Rectal smooth muscle tissue (tissue), 1 donor: ENCODE results near the gene AP2M1.

Experiments
- H3K27ac ChIP-seq: one replicate; pipeline ENCODE4 v1.7.0; 2013; ENCODE audit warnings: low read depth, low read length, inconsistent platforms
- H3K27me3 ChIP-seq: one replicate; pipeline ENCODE4 v1.7.0; 2013; ENCODE audit warnings: low read length; ENCODE audit not compliant: control insufficient read depth, insufficient read depth
- H3K36me3 ChIP-seq: one replicate; pipeline ENCODE4 v1.7.0; 2013; ENCODE audit warnings: low read length; ENCODE audit not compliant: control insufficient read depth, insufficient read depth
- H3K4me1 ChIP-seq: one replicate; pipeline ENCODE4 v1.7.0; 2013; ENCODE audit warnings: low read length; ENCODE audit not compliant: control insufficient read depth, insufficient read depth
- H3K4me3 ChIP-seq: one replicate; pipeline ENCODE4 v1.7.0; 2013; ENCODE audit warnings: low read length
- H3K9ac ChIP-seq: one replicate; pipeline ENCODE4 v1.7.0; 2013; ENCODE audit warnings: low read length

AP2M1 gene

GRCh38 chr3:184223946-184224345 lies 49.3 kb downstream of the AP2M1 start:
- Histone ChIP-seq H3K4me3 (no peak overlapping the region), H3K36me3 (no peaks in the 10 kb centered on the region), H3K9ac (no peak overlapping the region), H3K4me1 (no peaks in the 10 kb centered on the region), H3K27me3 (peaks cover 6% of the 10 kb centered on the region), H3K27ac (no peak overlapping the region)

GRCh38 chr3:184227481-184227935 lies 52.9 kb downstream of the AP2M1 start:
- Histone ChIP-seq H3K27me3 (peaks cover 18% of the 10 kb centered on the region), H3K4me1 (no peaks in the 10 kb centered on the region), H3K9ac (no peak overlapping the region), H3K36me3 (no peaks in the 10 kb centered on the region), H3K4me3 (no peak overlapping the region), H3K27ac (no peak overlapping the region)

GRCh38 chr3:184228376-184229137 lies 53.9 kb downstream of the AP2M1 start:
- no peak overlapping the region for H3K4me3 ChIP-seq
- no peaks in the 10 kb centered on the region for H3K36me3 ChIP-seq
- no peak overlapping the region for H3K27ac ChIP-seq
- H3K4me1 ChIP-seq = no peaks in the 10 kb centered on the region
- H3K27me3 ChIP-seq = peaks cover 18% of the 10 kb centered on the region
- no peak overlapping the region for H3K9ac ChIP-seq

- no peaks in the 10 kb centered on the region for H3K4me1 ChIP-seq
- H3K36me3 ChIP-seq = no peaks in the 10 kb centered on the region
- no peak within 1 kb of the TSS for H3K27ac ChIP-seq
- peaks cover 18% of the 10 kb centered on the region for H3K27me3 ChIP-seq
- peak within 1 kb of the TSS; percentile 59 for H3K4me3 ChIP-seq
- H3K9ac ChIP-seq = no peak within 1 kb of the TSS
Observed at GRCh38 chr3:184229394-184230080, 54.9 kb downstream of the AP2M1 start, which contains the start of gene VWA5B2. TSS of gene VWA5B2 (plus strand) at chr3:184229585. CDS start at chr3:184230529, 944 bp downstream.

- H3K9ac ChIP-seq = no peak overlapping the region
- peaks cover 18% of the 10 kb centered on the region for H3K27me3 ChIP-seq
- H3K4me3 ChIP-seq = peak overlapping the region; percentile 59
- H3K36me3 ChIP-seq = no peaks in the 10 kb centered on the region
- H3K4me1 ChIP-seq = no peaks in the 10 kb centered on the region
- no peak overlapping the region for H3K27ac ChIP-seq
Observed at GRCh38 chr3:184230081-184230602, 55.5 kb downstream of the AP2M1 start.

- H3K27ac ChIP-seq = no peak overlapping the region
- no peaks in the 10 kb centered on the region for H3K4me1 ChIP-seq
- peaks cover 18% of the 10 kb centered on the region for H3K27me3 ChIP-seq
- H3K4me3 ChIP-seq = peak overlapping the region; percentile 16
- H3K9ac ChIP-seq = no peak overlapping the region
- H3K36me3 ChIP-seq = no peaks in the 10 kb centered on the region
Observed at GRCh38 chr3:184230603-184231528, 56.2 kb downstream of the AP2M1 start.

- no peak overlapping the region for H3K4me3 ChIP-seq
- H3K9ac ChIP-seq = no peak overlapping the region
- peaks cover 18% of the 10 kb centered on the region for H3K27me3 ChIP-seq
- H3K36me3 ChIP-seq = no peaks in the 10 kb centered on the region
- no peaks in the 10 kb centered on the region for H3K4me1 ChIP-seq
- H3K27ac ChIP-seq = no peak overlapping the region
Observed at GRCh38 chr3:184231671-184232070, 57.0 kb downstream of the AP2M1 start.

- Histone ChIP-seq H3K27ac (no peak overlapping the region), H3K9ac (no peak overlapping the region), H3K4me1 (no peaks in the 10 kb centered on the region), H3K36me3 (no peaks in the 10 kb centered on the region), H3K27me3 (peaks cover 12% of the 10 kb centered on the region), H3K4me3 (no peak overlapping the region)
Observed at GRCh38 chr3:184233127-184233843, 58.6 kb downstream of the AP2M1 start.
